Type B pancreatic cell (in vitro differentiated cells): ENCODE results near the gene ZFPM1. TPM values are rescaled to one million over a fixed set of nuclear protein-coding genes. Genes with fewer than 3 reads are reported as not detected.
A peak's percentile ranks its signal among the peaks of the same experiment; 100 is the strongest.

ENCODE experiments used
- DNase-seq: peaks from one replicate; pipeline ENCODE4 v3.0.0; 2021; ENCODE audit warnings: mixed read lengths; ENCODE audit not compliant: unreplicated experiment; ENCODE audit errors: extremely low spot score
- H3K27ac Mint-ChIP-seq: 2 replicates; pipeline ENCODE4 v1.8.0; 2021; ENCODE audit warnings: mild to moderate bottlenecking, mixed read lengths
- H3K27me3 Mint-ChIP-seq: 2 replicates; pipeline ENCODE4 v1.8.0; 2021; ENCODE audit warnings: mixed read lengths
- H3K36me3 Mint-ChIP-seq: 2 replicates; pipeline ENCODE4 v1.8.0; 2021; ENCODE audit warnings: mixed read lengths
- H3K4me1 Mint-ChIP-seq: one replicate; pipeline ENCODE4 v1.8.0; 2021; ENCODE audit warnings: mixed read lengths; ENCODE audit not compliant: unreplicated experiment
- H3K4me3 Mint-ChIP-seq: 2 replicates; pipeline ENCODE4 v1.8.0; 2021; ENCODE audit warnings: mild to moderate bottlenecking, mixed read lengths
- H3K9me3 Mint-ChIP-seq: 2 replicates; pipeline ENCODE4 v1.8.0; 2021; ENCODE audit warnings: mixed read lengths
- microRNA-seq: library from miRNA; unstranded; fragments of <30 nt; microRNA quantifications from one replicate; pipeline ENCODE4, GENCODE V29; 2020
- total RNA-seq: library from RNA; stranded (reverse); gene quantifications from 2 replicates; pipeline ENCODE4 v1.2.1, GENCODE V29; 2021; ENCODE audit warnings: low replicate concordance
- TF ChIP-seq, protein P1 (sequence below): fragments of 200-600 bp; sonication (generic); conservative IDR thresholded peaks from 2 replicates; pipeline ENCODE4 v1.5.0; 2021; ENCODE audit warnings: antibody characterized with exemption, mild to moderate bottlenecking

The ZFPM1 gene
- total RNA-seq, 1 donor from 2014 or later, result 24.0 TPM

DNA sequence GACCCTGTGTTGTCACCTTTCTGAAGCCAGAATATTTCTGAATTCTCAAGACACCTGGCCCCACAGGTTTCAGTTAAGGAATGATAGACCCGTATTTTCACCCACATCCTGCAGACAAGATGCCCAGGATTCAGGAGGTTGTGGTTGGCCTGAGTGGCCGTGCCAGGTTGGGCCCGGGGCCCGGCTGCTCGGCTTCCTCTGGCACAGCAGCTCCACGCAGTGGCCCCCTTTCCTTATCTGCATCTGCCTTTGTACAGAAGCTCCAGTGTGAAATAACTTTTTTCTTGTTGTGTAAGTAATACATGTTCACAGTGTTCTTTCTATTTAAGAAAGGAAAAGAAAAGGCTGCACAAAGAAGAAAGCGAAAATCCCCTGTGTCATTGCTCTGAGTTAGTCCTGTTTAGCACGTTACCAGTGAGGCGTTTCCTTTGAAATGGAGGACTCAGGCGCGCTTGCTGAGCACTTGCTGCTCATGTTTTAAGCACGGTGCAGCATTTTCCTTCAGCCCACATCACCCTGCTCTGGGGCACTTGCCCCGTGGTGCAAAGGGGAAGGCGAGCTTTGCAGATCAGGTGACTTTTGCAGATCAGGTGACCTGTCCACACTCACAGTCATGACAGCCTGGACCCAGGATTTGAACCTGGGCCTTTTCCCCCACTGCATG is 130.0 kb downstream of the ZFPM1 start:
- Mint-ChIP-seq H3K4me3 (no peak overlapping the region), H3K4me1 (no peaks in the 10 kb centered on the region), H3K27me3 (no peaks in the 10 kb centered on the region), H3K9me3 (no peaks in the 10 kb centered on the region), H3K36me3 (no peaks in the 10 kb centered on the region), H3K27ac (no peak overlapping the region)
- TF ChIP-seq, protein P1, sequence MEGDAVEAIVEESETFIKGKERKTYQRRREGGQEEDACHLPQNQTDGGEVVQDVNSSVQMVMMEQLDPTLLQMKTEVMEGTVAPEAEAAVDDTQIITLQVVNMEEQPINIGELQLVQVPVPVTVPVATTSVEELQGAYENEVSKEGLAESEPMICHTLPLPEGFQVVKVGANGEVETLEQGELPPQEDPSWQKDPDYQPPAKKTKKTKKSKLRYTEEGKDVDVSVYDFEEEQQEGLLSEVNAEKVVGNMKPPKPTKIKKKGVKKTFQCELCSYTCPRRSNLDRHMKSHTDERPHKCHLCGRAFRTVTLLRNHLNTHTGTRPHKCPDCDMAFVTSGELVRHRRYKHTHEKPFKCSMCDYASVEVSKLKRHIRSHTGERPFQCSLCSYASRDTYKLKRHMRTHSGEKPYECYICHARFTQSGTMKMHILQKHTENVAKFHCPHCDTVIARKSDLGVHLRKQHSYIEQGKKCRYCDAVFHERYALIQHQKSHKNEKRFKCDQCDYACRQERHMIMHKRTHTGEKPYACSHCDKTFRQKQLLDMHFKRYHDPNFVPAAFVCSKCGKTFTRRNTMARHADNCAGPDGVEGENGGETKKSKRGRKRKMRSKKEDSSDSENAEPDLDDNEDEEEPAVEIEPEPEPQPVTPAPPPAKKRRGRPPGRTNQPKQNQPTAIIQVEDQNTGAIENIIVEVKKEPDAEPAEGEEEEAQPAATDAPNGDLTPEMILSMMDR, result no peak
- DNase-seq, result no peak

DNA sequence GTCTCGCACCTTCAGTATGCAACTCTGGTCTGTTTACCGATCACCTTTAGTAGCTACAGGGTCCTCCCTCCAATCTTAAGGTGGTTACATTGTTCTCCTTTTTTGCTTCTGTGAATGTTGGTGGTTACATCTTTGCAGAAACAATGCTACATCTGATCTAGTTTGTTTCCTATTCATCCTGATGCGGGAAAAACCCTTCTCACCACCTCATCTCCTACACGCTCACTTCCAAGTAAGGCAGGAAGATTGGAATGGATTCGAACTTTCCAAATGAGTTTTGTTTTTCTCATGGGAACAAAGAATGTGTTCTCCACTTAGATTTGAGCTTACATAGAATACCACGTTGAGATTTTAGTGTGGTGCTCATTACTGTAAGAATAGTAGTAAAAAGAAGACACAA is 131.6 kb downstream of the ZFPM1 start:
- Mint-ChIP-seq H3K4me1 (no peaks in the 10 kb centered on the region), H3K4me3 (no peak overlapping the region), H3K27me3 (no peaks in the 10 kb centered on the region), H3K36me3 (peaks cover 4% of the 10 kb centered on the region), H3K9me3 (no peaks in the 10 kb centered on the region), H3K27ac (no peak overlapping the region)
- DNase-seq, result no peak
- TF ChIP-seq, protein P1, result no peak

DNA sequence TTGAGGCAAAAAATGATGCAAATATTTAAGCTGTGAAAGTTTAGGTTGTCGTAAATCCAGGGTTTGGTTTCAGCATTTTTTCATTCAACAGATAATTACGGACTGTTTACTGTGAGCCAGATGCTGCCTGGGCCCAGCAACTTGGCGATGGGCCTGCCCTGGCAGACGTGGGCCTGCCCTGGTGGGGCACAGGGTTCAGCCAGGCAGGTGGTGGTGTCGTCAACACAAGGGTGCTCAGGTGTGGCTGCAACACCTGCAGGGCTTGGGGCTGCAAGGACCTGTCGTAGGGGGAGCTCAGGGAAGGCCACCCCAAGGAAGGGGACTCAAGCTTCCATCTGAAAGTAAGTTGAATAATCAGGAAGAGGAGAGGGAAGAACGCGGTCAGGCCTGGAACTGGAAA is 132.2 kb downstream of the ZFPM1 start:
- no peak overlapping the region for H3K27ac Mint-ChIP-seq

DNA sequence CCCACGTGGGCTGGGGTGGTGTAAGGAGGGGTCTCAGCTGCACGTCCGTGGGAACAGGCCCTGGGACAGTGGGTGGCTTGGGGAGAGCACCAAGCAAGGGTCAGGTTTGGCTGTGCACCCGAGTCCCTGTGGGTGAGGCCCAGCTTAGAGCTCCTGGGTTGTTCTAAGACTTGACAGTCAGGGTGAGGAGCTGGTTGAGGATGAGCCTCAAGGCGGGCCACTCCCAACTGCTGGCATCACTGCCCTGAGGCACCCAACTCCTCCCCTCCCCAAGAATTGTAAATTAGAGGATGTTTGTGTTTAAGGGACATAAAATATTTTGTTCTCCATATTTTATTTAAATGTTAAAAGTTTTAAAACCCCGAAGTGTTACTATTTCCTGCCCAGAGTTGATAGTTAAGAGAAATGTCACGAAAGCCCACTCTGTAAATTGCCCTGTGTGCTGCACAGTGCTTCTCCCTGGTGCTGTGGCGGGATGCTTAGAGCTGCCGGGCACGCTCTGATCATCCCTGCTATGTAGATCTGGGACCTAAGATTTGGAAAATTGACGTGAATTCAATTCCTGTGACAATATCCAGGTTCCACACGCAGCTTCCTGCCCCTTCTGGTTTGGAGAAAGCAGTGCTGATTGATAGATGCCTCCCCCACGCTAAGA is 133.0 kb downstream of the ZFPM1 start:
- DNase-seq, result no peak
- Mint-ChIP-seq H3K27me3 (no peaks in the 10 kb centered on the region), H3K36me3 (peaks cover 6% of the 10 kb centered on the region), H3K4me3 (no peak overlapping the region), H3K9me3 (no peaks in the 10 kb centered on the region), H3K27ac (no peak overlapping the region), H3K4me1 (no peaks in the 10 kb centered on the region)
- TF ChIP-seq, protein P1, result no peak

More for the DNA sequence above, 132.2 kb downstream of the ZFPM1 start:
- Mint-ChIP-seq H3K4me3 (no peak overlapping the region), H3K27me3 (no peaks in the 10 kb centered on the region), H3K4me1 (no peaks in the 10 kb centered on the region), H3K36me3 (peaks cover 6% of the 10 kb centered on the region), H3K9me3 (no peaks in the 10 kb centered on the region)
- TF ChIP-seq, protein P1, result no peak
- no peak for DNase-seq

Small RNA genes within 50 kb of the gene (microRNA-seq; reads per million reads assigned to microRNA genes)
- gene MIR5189, result 3.3 reads per million, percentile 8 among the genes with 10 or more reads in this experiment

Other genes starting within 250 kb of the ZFPM1 start
- gene ZNF469, start 70.3 kb upstream of the ZFPM1 start, total RNA-seq, result 0.43 and 1.5 TPM in 2 replicates
- gene ZC3H18, start 117.1 kb downstream of the ZFPM1 start, total RNA-seq, result 56.5 and 70.2 TPM in 2 replicates
- 0.39 TPM in 1 of 2 replicates, not detected in the other for gene IL17C, start 185.3 kb downstream of the ZFPM1 start, total RNA-seq
- gene CYBA, start 197.8 kb downstream of the ZFPM1 start, total RNA-seq, result 120 and 144 TPM in 2 replicates
- gene MVD, start 209.8 kb downstream of the ZFPM1 start, total RNA-seq, result 59.0 and 60.6 TPM in 2 replicates
- 0.68 and 0.79 TPM in 2 replicates for gene SNAI3, start 233.2 kb downstream of the ZFPM1 start, total RNA-seq